Naive thymus-derived CD8-positive, alpha-beta T cell (primary cell): Measurements from ENCODE around the gene PRPSAP1. TPM values are rescaled to one million over a fixed set of nuclear protein-coding genes. Genes with fewer than 3 reads are reported as not detected.

ENCODE experiments used
- ATAC-seq, 2 donors: fragments of 150-1000 bp; cut with Tn5 transposase in 1 of 2; sonication (Bioruptor Pico), chemical (Tn5 transposase) in 1 of 2; 1 replicate in 1 of 2; 2 replicates in 1 of 2; pipeline ENCODE4 v1.10.0; 2021; ENCODE audit warnings: mild to moderate bottlenecking in 2 of 2, moderate library complexity in 2 of 2
- POLR2A ChIA-PET: fragments of 350-600 bp; sonication (Branson Sonifier 250); formaldehyde crosslinking; loops from one replicate; lab custom pipeline; 2021; ENCODE audit warnings: antibody characterized with exemption; lab: Charles Lee
- DNase-seq, 10 donors: peaks; one replicate each; pipeline versions ENCODE4 v3.0.0 to v3.0.0-alpha.2; 2020 to 2022
- H3K27ac Mint-ChIP-seq, 10 donors: one replicate each; pipeline ENCODE4 v1.8.0; 2020 to 2022; ENCODE audit warnings: mild to moderate bottlenecking in 10 of 10, mixed read lengths in 10 of 10, moderate library complexity in 4 of 10, inconsistent platforms in 1 of 10
- H3K27me3 Mint-ChIP-seq, 5 donors: one replicate each; pipeline ENCODE4 v1.8.0; 2021 to 2022; ENCODE audit warnings: mixed read lengths in 5 of 5
- H3K36me3 Mint-ChIP-seq, 3 donors: one replicate each; pipeline ENCODE4 v1.8.0; 2020 to 2022; ENCODE audit warnings: mixed read lengths in 3 of 3, mild to moderate bottlenecking in 2 of 3, inconsistent platforms in 1 of 3
- H3K4me1 Mint-ChIP-seq, 4 donors: one replicate each; pipeline ENCODE4 v1.8.0; 2021 to 2022; ENCODE audit warnings: mixed read lengths in 4 of 4
- H3K4me3 Mint-ChIP-seq, 10 donors: one replicate each; pipeline ENCODE4 v1.8.0; 2020 to 2022; ENCODE audit warnings: mild to moderate bottlenecking in 10 of 10, mixed read lengths in 10 of 10, moderate library complexity in 6 of 10, inconsistent platforms in 1 of 10
- H3K9me3 Mint-ChIP-seq, 9 donors: one replicate each; pipeline ENCODE4 v1.8.0; 2020 to 2022; ENCODE audit warnings: mixed read lengths in 9 of 9, mild to moderate bottlenecking in 3 of 9, inconsistent platforms in 1 of 9, moderate library complexity in 1 of 9
- polyA plus RNA-seq, 3 donors: library from polyadenylated mRNA; unstranded; fragments of 300-500 nt; fragmentation: Illumina TruSeq; gene quantifications; one replicate each; pipeline ENCODE4 v1.2.3, GENCODE V29; 2021
- total RNA-seq, 8 experiments: library from RNA in 2 of 8; stranded (reverse) in 2 of 8; gene quantifications; one replicate each; pipeline ENCODE4 v1.2.3 and lab custom pipeline; 2021 to 2026

The PRPSAP1 gene
- total RNA-seq (10 to 100 TPM; 42.5 to 44.7 TPM), polyA plus RNA-seq (10 to 100 TPM; 37.9 to 62.9 (median 54.7) TPM), total RNA-seq (lab: John Stamatoyannopoulos, UW) (10.3 to 36.9 (median 19.1) reads per million in 6 experiments)

GRCh38 chr17:76353599-76354316 is at the start of gene PRPSAP1:
TSS of gene PRPSAP1 (minus strand) at chr17:76353916. CDS start at chr17:76353703, 213 bp downstream.
- ATAC-seq (peak; percentile 95 to 96), DNase-seq (peak; percentile 60 to 97 (median 74))
- Mint-ChIP-seq H3K4me1 (peaks cover 8 to 29% (median 23%) of the 10 kb centered on the region in 4 donors), H3K4me3 (peak within 1 kb of the TSS; percentile 85 to 100 (median 97)), H3K36me3 (no peaks in the 10 kb centered on the region), H3K9me3 (no peaks in the 10 kb centered on the region), H3K27ac (peak within 1 kb of the TSS; percentile 92 to 99 (median 98)), H3K27me3 (no peaks in the 10 kb centered on the region)
- POLR2A ChIA-PET: interaction anchor here (0.6 to 3.0 kb wide), 22 partner anchors 9 to 735 kb away, joined by 3 to 39 read pairs (median 3); partner anchors contain the start of genes EXOC7, JMJD6, METTL23 and SPHK1

DNA sequence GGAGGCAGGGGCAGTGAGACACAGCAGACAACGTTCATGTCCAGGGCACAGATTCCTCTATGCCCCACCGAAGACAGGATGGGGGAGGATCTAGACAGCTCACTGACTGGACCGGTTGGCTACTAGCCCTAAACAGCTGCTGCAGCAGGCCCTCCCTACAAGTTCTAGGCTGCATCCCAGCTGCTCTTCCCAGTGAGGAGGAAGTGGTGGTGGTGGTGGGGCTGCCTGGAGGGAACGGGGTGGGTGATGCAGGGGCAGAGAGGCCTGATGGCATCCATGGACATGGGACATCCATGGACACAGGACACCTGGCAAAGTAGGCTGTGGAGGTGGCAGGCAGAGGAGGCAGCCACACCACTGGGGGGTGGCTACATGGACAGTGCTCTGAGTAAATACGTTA is 49.0 kb upstream of the PRPSAP1 start:
- Mint-ChIP-seq H3K27me3 (no peaks in the 10 kb centered on the region), H3K36me3 (peaks cover 3 to 75% (median 10%) of the 10 kb centered on the region in 3 donors), H3K27ac (peak overlapping the region in 3 of 10 donors; percentile 39 to 84 (median 47))

DNA sequence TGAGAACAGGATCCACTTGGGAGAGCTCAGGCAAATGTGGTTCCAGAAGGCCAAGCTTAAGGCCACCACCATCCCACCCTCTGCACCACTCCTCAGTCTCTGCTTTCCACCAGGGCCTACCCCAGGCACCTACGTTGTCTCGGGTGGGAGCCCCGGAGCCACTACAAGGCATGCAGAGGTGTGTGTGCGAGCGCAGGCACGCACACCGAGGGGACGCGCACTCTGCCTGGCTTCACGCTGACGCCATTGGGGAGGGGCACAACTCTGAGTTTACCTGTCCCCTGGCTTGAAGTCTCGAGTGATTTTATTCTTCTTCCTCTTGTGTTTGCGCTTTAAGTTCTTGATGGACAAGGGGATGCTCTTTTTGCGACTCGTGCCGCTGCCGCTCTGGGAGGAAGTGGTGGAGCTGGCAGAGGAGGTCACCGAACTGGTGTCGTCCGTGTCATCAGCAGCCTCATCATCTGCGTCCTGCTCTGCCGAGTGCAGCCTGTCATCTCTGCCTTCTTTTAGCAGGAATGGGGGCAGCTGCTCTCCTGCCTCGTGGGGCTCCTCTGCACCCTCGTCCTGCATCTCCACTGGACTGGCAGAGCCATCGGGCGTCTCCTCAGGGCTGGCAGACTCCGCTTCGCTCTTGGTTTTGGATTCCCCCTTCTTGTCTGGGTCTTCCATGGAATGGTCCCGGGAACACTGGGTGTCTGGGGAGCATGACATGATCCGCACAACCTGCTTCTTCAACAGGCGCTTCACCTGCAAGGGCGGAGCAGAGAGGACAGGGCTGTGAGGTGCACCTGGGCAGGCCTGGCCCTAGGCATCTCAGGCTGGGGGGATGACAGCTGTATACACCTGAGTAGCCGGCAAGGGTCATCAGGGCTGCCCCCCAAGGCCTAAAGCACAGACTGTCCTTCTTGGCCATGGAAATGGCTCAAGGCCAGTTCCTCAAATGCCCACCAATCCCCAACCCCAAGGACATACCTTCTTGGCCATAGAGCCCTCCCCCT is 45.8 kb upstream of the PRPSAP1 start:
- POLR2A ChIA-PET: interaction anchor here (0.6 to 4.6 kb wide), 3 partner anchors 14 to 500 kb away, joined by 3 to 25 read pairs (median 3); partner anchors contain the start of gene SPHK1
- Mint-ChIP-seq H3K9me3 (no peaks in the 10 kb centered on the region), H3K4me1 (peaks cover 0 to 4% (median 0%) of the 10 kb centered on the region in 4 donors), H3K27ac (peak overlapping the region in 1 of 10 donors; percentile 53), H3K4me3 (no peak overlapping the region), H3K36me3 (peaks cover 3 to 80% (median 10%) of the 10 kb centered on the region in 3 donors), H3K27me3 (no peaks in the 10 kb centered on the region)
- DNase-seq: no peak
- no peak for ATAC-seq

More for the DNA sequence above, 49.0 kb upstream of the PRPSAP1 start:
- H3K4me1 Mint-ChIP-seq: peaks cover 0 to 17% (median 3%) of the 10 kb centered on the region in 4 donors
- H3K4me3 Mint-ChIP-seq: no peak overlapping the region
- ATAC-seq: no peak
- POLR2A ChIA-PET: no interaction called here
- DNase-seq: no peak
- H3K9me3 Mint-ChIP-seq: no peaks in the 10 kb centered on the region

GRCh38 chr17:76398523-76399174 is 44.9 kb upstream of the PRPSAP1 start:
- Mint-ChIP-seq H3K4me3 (no peak overlapping the region), H3K27ac (no peak overlapping the region), H3K36me3 (peaks cover 3 to 77% (median 10%) of the 10 kb centered on the region in 3 donors), H3K4me1 (peaks cover 0 to 4% (median 0%) of the 10 kb centered on the region in 4 donors), H3K9me3 (no peaks in the 10 kb centered on the region), H3K27me3 (no peaks in the 10 kb centered on the region)
- POLR2A ChIA-PET: interaction anchor here (0.6 to 4.6 kb wide), 4 partner anchors 13 to 277 kb away, joined by 3 to 25 read pairs (median 4); partner anchors contain the start of genes PRPSAP1 and SPHK1
- no peak for DNase-seq
- ATAC-seq: no peak

DNA sequence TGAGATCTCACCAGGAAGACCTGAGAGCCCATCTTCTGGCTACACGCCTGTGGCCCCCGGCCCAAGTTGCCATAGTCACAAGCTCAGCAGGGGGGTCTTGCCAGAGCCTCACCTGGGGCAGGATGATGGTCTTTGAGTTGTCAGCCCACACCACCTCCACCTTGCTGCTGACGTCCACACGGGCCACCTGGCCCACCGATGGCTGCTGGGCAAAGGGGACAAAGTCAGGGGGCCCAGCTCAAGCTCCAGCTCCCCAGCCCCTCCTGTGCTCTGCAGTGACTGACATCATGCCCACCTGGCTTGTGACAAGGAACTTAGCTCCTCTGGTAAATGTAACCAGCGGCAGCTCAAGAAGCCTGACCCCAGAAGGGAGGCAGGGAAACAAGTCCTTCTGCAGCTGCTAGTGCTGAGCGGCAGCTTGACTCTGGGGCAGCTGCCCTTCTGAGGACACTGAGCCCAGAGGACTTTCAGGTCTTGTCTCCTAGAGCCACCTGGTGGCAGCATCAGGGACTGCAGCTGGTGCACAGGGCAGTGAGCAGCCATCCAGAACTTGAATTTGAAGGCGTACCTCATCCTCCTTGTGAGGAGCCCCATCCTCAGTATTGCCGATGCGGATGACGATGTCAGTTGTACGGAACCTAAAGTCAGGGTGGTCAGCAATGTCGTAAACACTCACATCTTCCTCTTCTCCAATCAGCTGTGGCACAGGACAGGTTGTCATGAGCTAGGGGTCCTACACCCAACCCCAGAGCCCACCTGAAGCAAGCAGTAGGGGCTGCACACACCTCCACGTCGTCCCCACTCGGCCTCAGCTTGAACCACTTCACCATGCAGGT is 44.2 kb upstream of the PRPSAP1 start:
- peaks cover 3 to 76% (median 10%) of the 10 kb centered on the region in 3 donors for H3K36me3 Mint-ChIP-seq
- H3K4me1 Mint-ChIP-seq: peaks cover 0 to 4% (median 0%) of the 10 kb centered on the region in 4 donors
- H3K27me3 Mint-ChIP-seq: no peaks in the 10 kb centered on the region
- POLR2A ChIA-PET: interaction anchor here (0.6 to 4.6 kb wide), 6 partner anchors 13 to 277 kb away, joined by 3 to 25 read pairs (median 4); partner anchors contain the start of genes PRPSAP1 and SPHK1
- peak; percentile 80 to 90 for ATAC-seq
- peak; percentile 65 to 92 (median 80) for DNase-seq
- H3K9me3 Mint-ChIP-seq: no peaks in the 10 kb centered on the region
- H3K27ac Mint-ChIP-seq: no peak overlapping the region
- H3K4me3 Mint-ChIP-seq: no peak overlapping the region

DNA sequence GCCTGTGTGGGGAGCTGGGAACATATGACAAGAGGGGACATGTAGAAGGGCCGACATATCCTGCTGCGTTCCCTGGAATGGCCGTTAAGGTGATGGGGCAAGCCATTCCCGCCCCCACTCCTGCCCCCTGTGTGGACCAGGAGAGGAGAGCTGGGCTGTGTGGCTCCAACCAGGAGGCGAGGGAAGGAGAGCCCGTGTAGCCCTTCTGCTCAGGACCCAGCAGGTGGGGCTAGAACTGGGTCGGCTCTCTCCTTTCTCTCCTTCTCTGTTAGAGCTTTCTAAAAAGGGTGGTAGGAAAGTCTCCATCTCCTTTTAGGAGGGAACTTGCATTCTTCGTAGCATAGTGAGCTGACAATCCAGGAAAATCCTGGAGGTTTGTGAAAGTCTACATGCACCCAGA is 43.5 kb upstream of the PRPSAP1 start:
- Mint-ChIP-seq H3K4me3 (no peak overlapping the region), H3K4me1 (peaks cover 0 to 4% (median 0%) of the 10 kb centered on the region in 4 donors), H3K36me3 (peaks cover 3 to 68% (median 10%) of the 10 kb centered on the region in 3 donors), H3K9me3 (no peaks in the 10 kb centered on the region), H3K27ac (no peak overlapping the region), H3K27me3 (no peaks in the 10 kb centered on the region)
- POLR2A ChIA-PET: interaction anchor here (1.1 to 4.6 kb wide), 2 partner anchors 12 to 276 kb away, joined by 6 to 25 read pairs; partner anchors contain the start of gene SPHK1
- ATAC-seq (no peak), DNase-seq (no peak)

GRCh38 chr17:76395980-76396379 is 42.3 kb upstream of the PRPSAP1 start:
- DNase-seq (no peak), ATAC-seq (no peak)
- POLR2A ChIA-PET: interaction anchor here (4.6 kb wide), 1 partner anchor 11 kb away, joined by 25 read pairs; the partner anchor contains the start of gene SPHK1
- Mint-ChIP-seq H3K27me3 (no peaks in the 10 kb centered on the region), H3K27ac (no peak overlapping the region), H3K4me3 (no peak overlapping the region), H3K9me3 (no peaks in the 10 kb centered on the region), H3K36me3 (peaks cover 3 to 56% (median 3%) of the 10 kb centered on the region in 3 donors), H3K4me1 (peaks cover 0 to 4% (median 0%) of the 10 kb centered on the region in 4 donors)

- no peak overlapping the region for H3K4me3 Mint-ChIP-seq
- no peak for DNase-seq
- H3K27ac Mint-ChIP-seq: no peak overlapping the region
- POLR2A ChIA-PET: interaction anchor here (1.3 kb wide), 1 partner anchor 11 kb away, joined by 3 read pairs; no protein-coding TSS in a partner anchor
- H3K4me1 Mint-ChIP-seq: peaks cover 0 to 4% (median 0%) of the 10 kb centered on the region in 4 donors
- ATAC-seq: no peak
- H3K27me3 Mint-ChIP-seq: no peaks in the 10 kb centered on the region
- peaks cover 0 to 49% (median 3%) of the 10 kb centered on the region in 3 donors for H3K36me3 Mint-ChIP-seq
- H3K9me3 Mint-ChIP-seq: no peaks in the 10 kb centered on the region
These were observed 40.5 kb upstream of the PRPSAP1 start for GRCh38 chr17:76394166-76394565.

GRCh38 chr17:76391200-76391715 is 37.5 kb upstream of the PRPSAP1 start:
- no peak for DNase-seq
- H3K36me3 Mint-ChIP-seq: peaks cover 0 to 30% (median 0%) of the 10 kb centered on the region in 3 donors
- H3K27me3 Mint-ChIP-seq: no peaks in the 10 kb centered on the region
- ATAC-seq: no peak
- H3K4me1 Mint-ChIP-seq: peaks cover 0 to 4% (median under 1%) of the 10 kb centered on the region in 4 donors
- POLR2A ChIA-PET: no interaction called here
- no peak overlapping the region for H3K4me3 Mint-ChIP-seq
- no peaks in the 10 kb centered on the region for H3K9me3 Mint-ChIP-seq
- H3K27ac Mint-ChIP-seq: peak overlapping the region in 1 of 10 donors; percentile 72

GRCh38 chr17:76390003-76390421 is 36.3 kb upstream of the PRPSAP1 start:
- Mint-ChIP-seq H3K27me3 (no peaks in the 10 kb centered on the region), H3K9me3 (no peaks in the 10 kb centered on the region), H3K27ac (peak overlapping the region in 1 of 10 donors; percentile 70), H3K4me3 (no peak overlapping the region), H3K4me1 (peaks cover 0 to 8% (median 4%) of the 10 kb centered on the region in 4 donors), H3K36me3 (peaks cover 0 to 24% (median 0%) of the 10 kb centered on the region in 3 donors)
- POLR2A ChIA-PET: no interaction called here
- DNase-seq: no peak
- no peak for ATAC-seq
